ENCODE measurements around the gene ZNF444.

The ZNF444 gene

GRCh38 chr19:56144376-56144775, 3.3 kb downstream of the ZNF444 start:
- Histone ChIP-seq H3K9me3 (ENCODE audit: insufficient read depth, low read depth, low read length) (no peaks in the 10 kb centered on the region), H3K9ac (ENCODE audit: low read depth, low read length, poor library complexity, severe bottlenecking) (peak overlapping the region; percentile 37), H3F3A (ENCODE audit: low read depth) (peaks cover 3% of the 10 kb centered on the region; the same call in 1 of the 2 replicates), H4K20me1 (ENCODE audit: insufficient read depth, low read length, poor library complexity, severe bottlenecking) (peaks cover 23% of the 10 kb centered on the region), H2AFZ (ENCODE audit: low read length) (no peak overlapping the region), H3K4me1 (ENCODE audit: insufficient read depth, low read length, poor library complexity, severe bottlenecking) (peaks cover 39% of the 10 kb centered on the region), H3K9me2 (replicated peaks; ENCODE audit: low read depth, low read length) (no peaks in the 10 kb centered on the region), H3K4me2 (ENCODE audit: low read depth, low read length, poor library complexity, severe bottlenecking) (peak overlapping the region; percentile 87), H3K36me3 (ENCODE audit: insufficient read depth, low read length) (peaks cover 7% of the 10 kb centered on the region; the same call in 1 of the 2 replicates), H3K27me3 (ENCODE audit: insufficient read depth, low read length, poor library complexity, severe bottlenecking) (no peaks in the 10 kb centered on the region), H3K4me3 (ENCODE audit: low read length, poor library complexity, severe bottlenecking) (peak overlapping the region; percentile 85), H3K79me2 (ENCODE audit: insufficient read depth, low read length) (peaks cover 41% of the 10 kb centered on the region)
- TF ChIP-seq EZH2phosphoT487 (IDR thresholded peaks at IDR 0.05; ENCODE audit: borderline replicate concordance) (no peak), CTCF (conservative IDR thresholded peaks at IDR 0.05; ENCODE audit: low read length) (peak; percentile 41)

GRCh38 chr19:56144831-56145230, 3.7 kb downstream of the ZNF444 start:
- Histone ChIP-seq H3K4me2 (ENCODE audit: low read depth, low read length, poor library complexity, severe bottlenecking) (peak overlapping the region; percentile 87), H3K9me2 (replicated peaks; ENCODE audit: low read depth, low read length) (no peaks in the 10 kb centered on the region), H3K79me2 (ENCODE audit: insufficient read depth, low read length) (peaks cover 44% of the 10 kb centered on the region), H3K4me3 (ENCODE audit: low read length, poor library complexity, severe bottlenecking) (peak overlapping the region; percentile 85), H4K20me1 (ENCODE audit: insufficient read depth, low read length, poor library complexity, severe bottlenecking) (peaks cover 25% of the 10 kb centered on the region), H3K4me1 (ENCODE audit: insufficient read depth, low read length, poor library complexity, severe bottlenecking) (peaks cover 39% of the 10 kb centered on the region), H3K9me3 (ENCODE audit: insufficient read depth, low read depth, low read length) (no peaks in the 10 kb centered on the region), H3K9ac (ENCODE audit: low read depth, low read length, poor library complexity, severe bottlenecking) (peak overlapping the region; percentile 29), H3F3A (ENCODE audit: low read depth) (peaks cover 3% of the 10 kb centered on the region; the same call in 1 of the 2 replicates), H3K27me3 (ENCODE audit: insufficient read depth, low read length, poor library complexity, severe bottlenecking) (no peaks in the 10 kb centered on the region), H2AFZ (ENCODE audit: low read length) (no peak overlapping the region), H3K36me3 (ENCODE audit: insufficient read depth, low read length) (peaks cover 7% of the 10 kb centered on the region; the same call in 1 of the 2 replicates)
- TF ChIP-seq EZH2phosphoT487 (IDR thresholded peaks at IDR 0.05; ENCODE audit: borderline replicate concordance) = no peak
- no peak for TF ChIP-seq CTCF (conservative IDR thresholded peaks at IDR 0.05; ENCODE audit: low read length)

GRCh38 chr19:56145698-56146097, 4.6 kb downstream of the ZNF444 start:
- H3K9ac ChIP-seq (ENCODE audit: low read depth, low read length, poor library complexity, severe bottlenecking) = no peak overlapping the region

More at GRCh38 chr19:56145698-56146097, 4.6 kb downstream of the ZNF444 start:
- TF ChIP-seq EZH2phosphoT487 (IDR thresholded peaks at IDR 0.05; ENCODE audit: borderline replicate concordance) (no peak), CTCF (conservative IDR thresholded peaks at IDR 0.05; ENCODE audit: low read length) (no peak)
- Histone ChIP-seq H2AFZ (ENCODE audit: low read length) (no peak overlapping the region), H3F3A (ENCODE audit: low read depth) (peaks cover 3% of the 10 kb centered on the region; the same call in 1 of the 2 replicates), H3K4me2 (ENCODE audit: low read depth, low read length, poor library complexity, severe bottlenecking) (no peak overlapping the region), H3K9me3 (ENCODE audit: insufficient read depth, low read depth, low read length) (no peaks in the 10 kb centered on the region), H3K9me2 (replicated peaks; ENCODE audit: low read depth, low read length) (no peaks in the 10 kb centered on the region), H4K20me1 (ENCODE audit: insufficient read depth, low read length, poor library complexity, severe bottlenecking) (peaks cover 31% of the 10 kb centered on the region), H3K36me3 (ENCODE audit: insufficient read depth, low read length) (peaks cover 7% of the 10 kb centered on the region; the same call in 1 of the 2 replicates), H3K4me1 (ENCODE audit: insufficient read depth, low read length, poor library complexity, severe bottlenecking) (peaks cover 34% of the 10 kb centered on the region), H3K4me3 (ENCODE audit: low read length, poor library complexity, severe bottlenecking) (no peak overlapping the region), H3K79me2 (ENCODE audit: insufficient read depth, low read length) (peaks cover 52% of the 10 kb centered on the region), H3K27me3 (ENCODE audit: insufficient read depth, low read length, poor library complexity, severe bottlenecking) (no peaks in the 10 kb centered on the region)
